SJCRH30 (cell line): Measurements from ENCODE around the gene COG8. TPM values are rescaled to one million over a fixed set of nuclear protein-coding genes. Genes with fewer than 3 reads are reported as not detected.
A peak's percentile ranks its signal among the peaks of the same experiment; 100 is the strongest.
"Not testable (repeated sequence)": the region's sequence is repeated elsewhere in the genome, so short reads cannot be mapped to it uniquely, and the experiment has no call there.

Experiments
- DNase-seq, 2 experiments: peaks; one replicate each; pipeline ENCODE4 v3.0.0-alpha.2; 2015 to 2020
- H3K27ac ChIP-seq: fragments of 250-450 bp; sonication (Bioruptor Pico); 2 replicates; pipeline ENCODE4 v1.5.1; 2020; ENCODE audit warnings: mild to moderate bottlenecking, moderate library complexity
- H3K27me3 ChIP-seq: fragments of 250-450 bp; sonication (Bioruptor Pico); 2 replicates; pipeline ENCODE4 v1.5.1; 2020; ENCODE audit warnings: mild to moderate bottlenecking, moderate library complexity
- H3K36me3 ChIP-seq: fragments of 250-450 bp; sonication (Bioruptor Pico); 2 replicates; pipeline ENCODE4 v1.5.1; 2020; ENCODE audit warnings: mild to moderate bottlenecking, moderate library complexity
- H3K4me1 ChIP-seq: fragments of 250-450 bp; sonication (Bioruptor Pico); 2 replicates; pipeline ENCODE4 v1.5.1; 2020; ENCODE audit warnings: mild to moderate bottlenecking, moderate library complexity
- H3K4me3 ChIP-seq: fragments of 250-450 bp; sonication (Bioruptor Pico); 2 replicates; pipeline ENCODE4 v1.5.1; 2020; ENCODE audit warnings: mild to moderate bottlenecking, moderate library complexity
- H3K9me3 ChIP-seq: fragments of 250-450 bp; sonication (Bioruptor Pico); replicated peaks from 2 replicates; pipeline ENCODE4 v1.5.1; 2020; ENCODE audit warnings: mild to moderate bottlenecking, moderate library complexity
- total RNA-seq: library from RNA; depleted of rRNA; stranded (reverse); fragments of >200 nt; shearing (Covaris generic); gene quantifications from 2 replicates; pipeline ENCODE4 v1.2.3, GENCODE V29; 2014

Gene COG8
- total RNA-seq, 1 experiment from 2014 or later: 31.5 TPM

- Histone ChIP-seq H3K27ac (no peak overlapping the region), H3K36me3 (peaks cover 20% of the 10 kb centered on the region), H3K27me3 (no peaks in the 10 kb centered on the region), H3K4me3 (no peak overlapping the region), H3K4me1 (no peaks in the 10 kb centered on the region), H3K9me3 (no peaks in the 10 kb centered on the region)
- no peak for DNase-seq
These were observed 24.7 kb upstream of the COG8 start for GRCh38 chr16:69364088-69364487.

GRCh38 chr16:69363281-69363717, 23.9 kb upstream of the COG8 start:
- no peaks in the 10 kb centered on the region for H3K27me3 ChIP-seq
- H3K9me3 ChIP-seq: no peaks in the 10 kb centered on the region
- H3K27ac ChIP-seq: no peak overlapping the region
- no peaks in the 10 kb centered on the region for H3K4me1 ChIP-seq
- peaks cover 19% of the 10 kb centered on the region for H3K36me3 ChIP-seq
- no peak overlapping the region for H3K4me3 ChIP-seq
- DNase-seq: no peak

GRCh38 chr16:69360070-69360469, 20.7 kb upstream of the COG8 start:
- not testable (repeated sequence) for H3K27ac ChIP-seq, H3K27me3 ChIP-seq, DNase-seq, H3K36me3 ChIP-seq, H3K4me3 ChIP-seq, H3K4me1 ChIP-seq, H3K9me3 ChIP-seq

GRCh38 chr16:69351309-69352027, 12.1 kb upstream of the COG8 start, which contains the start of gene TMED6:
Gene TMED6, minus strand, starts transcription at chr16:69351786. Its CDS starts 33 bp downstream, at chr16:69351753.
- Histone ChIP-seq H3K4me1 (no peaks in the 10 kb centered on the region), H3K27me3 (no peaks in the 10 kb centered on the region), H3K27ac (no peak within 1 kb of the TSS), H3K36me3 (no peaks in the 10 kb centered on the region), H3K4me3 (no peak within 1 kb of the TSS), H3K9me3 (no peaks in the 10 kb centered on the region)
- no peak for DNase-seq

- H3K4me3 ChIP-seq: no peak overlapping the region
- H3K27ac ChIP-seq: no peak overlapping the region
- no peaks in the 10 kb centered on the region for H3K36me3 ChIP-seq
- no peaks in the 10 kb centered on the region for H3K4me1 ChIP-seq
- no peaks in the 10 kb centered on the region for H3K27me3 ChIP-seq
- DNase-seq: no peak
- H3K9me3 ChIP-seq: no peaks in the 10 kb centered on the region
These were observed 11.3 kb upstream of the COG8 start for GRCh38 chr16:69350536-69351133.

- no peaks in the 10 kb centered on the region for H3K27me3 ChIP-seq
- no peak overlapping the region for H3K4me3 ChIP-seq
- H3K9me3 ChIP-seq: no peaks in the 10 kb centered on the region
- no peaks in the 10 kb centered on the region for H3K36me3 ChIP-seq
- DNase-seq: no peak
- no peaks in the 10 kb centered on the region for H3K4me1 ChIP-seq
- H3K27ac ChIP-seq: no peak overlapping the region
These were observed 10.2 kb upstream of the COG8 start for GRCh38 chr16:69349536-69349935.

GRCh38 chr16:69348222-69348621, 8.9 kb upstream of the COG8 start:
- Histone ChIP-seq H3K36me3 (no peaks in the 10 kb centered on the region; the same call in 1 of the 2 replicates), H3K27ac (no peak overlapping the region), H3K27me3 (no peaks in the 10 kb centered on the region), H3K4me3 (no peak overlapping the region), H3K4me1 (no peaks in the 10 kb centered on the region), H3K9me3 (no peaks in the 10 kb centered on the region)
- no peak for DNase-seq

GRCh38 chr16:69346683-69347082, 7.3 kb upstream of the COG8 start:
- H3K27ac ChIP-seq: no peak overlapping the region
- H3K36me3 ChIP-seq: peaks cover 15% of the 10 kb centered on the region
- H3K4me1 ChIP-seq: no peaks in the 10 kb centered on the region
- no peaks in the 10 kb centered on the region for H3K27me3 ChIP-seq
- H3K9me3 ChIP-seq: no peaks in the 10 kb centered on the region
- no peak overlapping the region for H3K4me3 ChIP-seq
- no peak for DNase-seq

- Histone ChIP-seq H3K27me3 (no peaks in the 10 kb centered on the region), H3K4me3 (no peak overlapping the region), H3K36me3 (peaks cover 21% of the 10 kb centered on the region), H3K4me1 (no peaks in the 10 kb centered on the region), H3K27ac (no peak overlapping the region), H3K9me3 (no peaks in the 10 kb centered on the region)
- no peak for DNase-seq
These were observed 6.6 kb upstream of the COG8 start for GRCh38 chr16:69345923-69346322.

- Histone ChIP-seq H3K4me1 (0 out of 2 replicates have a peak, but pooled peaks cover 3% of the 10 kb centered on the region), H3K9me3 (no peaks in the 10 kb centered on the region), H3K36me3 (peaks cover 22% of the 10 kb centered on the region), H3K4me3 (no peak overlapping the region), H3K27ac (no peak overlapping the region), H3K27me3 (no peaks in the 10 kb centered on the region)
- no peak for DNase-seq
These were observed 4.8 kb upstream of the COG8 start for GRCh38 chr16:69344171-69344570.

GRCh38 chr16:69340095-69340644, 806 bp upstream of the COG8 start:
- 0 out of 2 replicates have a peak, but pooled peaks cover 3% of the 10 kb centered on the region for H3K4me1 ChIP-seq
- peaks cover 22% of the 10 kb centered on the region for H3K36me3 ChIP-seq
- H3K27ac ChIP-seq: peak overlapping the region; percentile 96
- H3K27me3 ChIP-seq: no peaks in the 10 kb centered on the region
- DNase-seq: no peak
- no peaks in the 10 kb centered on the region for H3K9me3 ChIP-seq
- peak overlapping the region; percentile 99 for H3K4me3 ChIP-seq

- H3K27me3 ChIP-seq: no peaks in the 10 kb centered on the region
- peaks cover 27% of the 10 kb centered on the region for H3K36me3 ChIP-seq
- 0 out of 2 replicates have a peak, but pooled peaks cover 3% of the 10 kb centered on the region for H3K4me1 ChIP-seq
- no peaks in the 10 kb centered on the region for H3K9me3 ChIP-seq
- H3K27ac ChIP-seq: peak overlapping the region; percentile 96
- DNase-seq: no peak
- peak overlapping the region; percentile 99 for H3K4me3 ChIP-seq
These were observed 641 bp downstream of the COG8 start for GRCh38 chr16:69338557-69339288.

- DNase-seq: no peak
- H3K27ac ChIP-seq: no peak overlapping the region
- H3K4me1 ChIP-seq: no peaks in the 10 kb centered on the region
- H3K4me3 ChIP-seq: no peak overlapping the region
- H3K9me3 ChIP-seq: no peaks in the 10 kb centered on the region
- H3K36me3 ChIP-seq: peaks cover 9% of the 10 kb centered on the region; the same call in 1 of the 2 replicates
- H3K27me3 ChIP-seq: no peaks in the 10 kb centered on the region
These were observed 4.7 kb downstream of the COG8 start for GRCh38 chr16:69334696-69335095.

GRCh38 chr16:69330286-69331109, 8.9 kb downstream of the COG8 start, which contains the start of gene PDF:
Gene PDF, minus strand, starts transcription at chr16:69330588. Its CDS starts 18 bp downstream, at chr16:69330570.
- Histone ChIP-seq H3K9me3 (no peaks in the 10 kb centered on the region), H3K4me1 (peaks cover 10% of the 10 kb centered on the region), H3K27me3 (no peaks in the 10 kb centered on the region), H3K27ac (peak within 1 kb of the TSS; percentile 73), H3K4me3 (peak within 1 kb of the TSS; percentile 77), H3K36me3 (peaks cover 29% of the 10 kb centered on the region)
- DNase-seq: peak; percentile 90 to 91
